Progenitor cell of endocrine pancreas (in vitro differentiated cells): Measurements from ENCODE around the gene SIRPG. TPM values are rescaled to one million over a fixed set of nuclear protein-coding genes. Genes with fewer than 3 reads are reported as not detected.

ENCODE experiments used
- DNase-seq: peaks from one replicate; pipeline ENCODE4 v3.0.0; 2021; ENCODE audit warnings: low spot score; ENCODE audit not compliant: unreplicated experiment
- H3K27ac Mint-ChIP-seq: 2 replicates; pipeline ENCODE4 v1.8.0; 2021; ENCODE audit warnings: mild to moderate bottlenecking, moderate library complexity, mixed read lengths
- H3K27me3 Mint-ChIP-seq: 2 replicates; pipeline ENCODE4 v1.8.0; 2021; ENCODE audit warnings: mixed read lengths
- H3K36me3 Mint-ChIP-seq: 2 replicates; pipeline ENCODE4 v1.8.0; 2022; ENCODE audit warnings: mixed read lengths; ENCODE audit not compliant: insufficient read depth
- H3K4me1 Mint-ChIP-seq: 2 replicates; pipeline ENCODE4 v1.8.0; 2021; ENCODE audit warnings: low read depth, mixed read lengths
- H3K4me3 Mint-ChIP-seq: 2 replicates; pipeline ENCODE4 v1.8.0; 2021; ENCODE audit warnings: low read depth, mild to moderate bottlenecking, moderate library complexity, mixed read lengths
- H3K9me3 Mint-ChIP-seq: 2 replicates; pipeline ENCODE4 v1.8.0; 2021; ENCODE audit warnings: low read depth, mixed read lengths
- CTCF ChIP-seq: fragments of 200-600 bp; sonication (generic); IDR thresholded peaks from one replicate; pipeline ENCODE4 v1.5.0; 2021; ENCODE audit warnings: antibody characterized with exemption, mild to moderate bottlenecking; ENCODE audit not compliant: unreplicated experiment
- total RNA-seq: library from RNA; stranded (reverse); gene quantifications from 2 replicates; pipeline ENCODE4 v1.2.1, GENCODE V29; 2021

The SIRPG gene
- total RNA-seq, 1 donor from 2014 or later = not detected

- no peaks in the 10 kb centered on the region for H3K4me1 Mint-ChIP-seq
- DNase-seq = no peak
- no peak overlapping the region for H3K27ac Mint-ChIP-seq
- no peaks in the 10 kb centered on the region for H3K36me3 Mint-ChIP-seq
- H3K4me3 Mint-ChIP-seq = no peak overlapping the region
- no peak for TF ChIP-seq CTCF
- peaks cover 29% of the 10 kb centered on the region for H3K27me3 Mint-ChIP-seq
- H3K9me3 Mint-ChIP-seq = no peaks in the 10 kb centered on the region
Measured at GRCh38 chr20:1654996-1655395, 2.6 kb downstream of the SIRPG start.

- no peaks in the 10 kb centered on the region for H3K9me3 Mint-ChIP-seq
- H3K4me1 Mint-ChIP-seq = no peaks in the 10 kb centered on the region
- no peaks in the 10 kb centered on the region for H3K36me3 Mint-ChIP-seq
Measured at GRCh38 chr20:1652960-1653359, 4.6 kb downstream of the SIRPG start.

GRCh38 chr20:1652104-1652503 is 5.5 kb downstream of the SIRPG start:
- Mint-ChIP-seq H3K4me1 (no peaks in the 10 kb centered on the region), H3K9me3 (no peaks in the 10 kb centered on the region), H3K4me3 (no peak overlapping the region), H3K27me3 (peaks cover 11% of the 10 kb centered on the region), H3K27ac (no peak overlapping the region), H3K36me3 (no peaks in the 10 kb centered on the region)
- no peak for TF ChIP-seq CTCF
- DNase-seq = no peak

More at GRCh38 chr20:1652960-1653359, 4.6 kb downstream of the SIRPG start:
- TF ChIP-seq CTCF = no peak
- no peak for DNase-seq
- Mint-ChIP-seq H3K27ac (no peak overlapping the region), H3K4me3 (no peak overlapping the region), H3K27me3 (peaks cover 14% of the 10 kb centered on the region)

- no peak for TF ChIP-seq CTCF
- Mint-ChIP-seq H3K27ac (no peak overlapping the region), H3K9me3 (no peaks in the 10 kb centered on the region), H3K36me3 (no peaks in the 10 kb centered on the region), H3K4me3 (no peak overlapping the region), H3K4me1 (no peaks in the 10 kb centered on the region), H3K27me3 (peaks cover 11% of the 10 kb centered on the region)
- no peak for DNase-seq
Measured at GRCh38 chr20:1651268-1652058, 6.1 kb downstream of the SIRPG start.

GRCh38 chr20:1648101-1648500 is 9.5 kb downstream of the SIRPG start:
- peaks cover 11% of the 10 kb centered on the region for H3K27me3 Mint-ChIP-seq
- no peaks in the 10 kb centered on the region for H3K9me3 Mint-ChIP-seq
- H3K4me1 Mint-ChIP-seq = no peaks in the 10 kb centered on the region
- no peak overlapping the region for H3K27ac Mint-ChIP-seq
- no peak for DNase-seq
- H3K4me3 Mint-ChIP-seq = no peak overlapping the region
- no peak for TF ChIP-seq CTCF
- no peaks in the 10 kb centered on the region for H3K36me3 Mint-ChIP-seq
